H1 (cell line): Measurements from ENCODE around the gene NEDD4L. TPM values are rescaled to one million over a fixed set of nuclear protein-coding genes. Genes with fewer than 3 reads are reported as not detected.

Experiments used
- CTCF ChIA-PET: fragments of 300-600 bp; sonication (Branson Sonifier 250); formaldehyde crosslinking; loops from one replicate; lab custom pipeline; 2021; ENCODE audit not compliant: partially characterized antibody; lab: Charles Lee
- POLR2A ChIA-PET: fragments of 300-600 bp; sonication (Branson Sonifier 250); formaldehyde crosslinking; loops from one replicate; lab custom pipeline; 2021; ENCODE audit warnings: inconsistent platforms; ENCODE audit not compliant: partially characterized antibody; lab: Charles Lee
- DNase-seq, 2 experiments: peaks; one replicate each; pipeline versions ENCODE4 v3.0.0 to v3.0.0-alpha.2; 2010 to 2022; ENCODE audit warnings: low spot score in 2 of 2, low read depth in 1 of 2, mixed read lengths in 1 of 2
- FAIRE-seq: peaks from 2 replicates; lab custom pipeline; 2011; peaks lifted over from hg19 to GRCh38; lab: Jason Lieb, UNC
- H2AFZ ChIP-seq: 2 replicates; pipeline ENCODE4 v1.8.1; 2012; ENCODE audit warnings: low read length, inconsistent platforms
- H2AK5ac ChIP-seq: 2 replicates; pipeline ENCODE4 v1.6.1; 2013; ENCODE audit warnings: low read depth, low read length
- H2BK120ac ChIP-seq: replicated peaks from 2 replicates; pipeline ENCODE3; 2013; ENCODE audit warnings: low read depth, low read length, inconsistent platforms
- H2BK12ac ChIP-seq: 2 replicates; pipeline ENCODE4 v1.6.1; 2013; ENCODE audit warnings: low read depth, low read length
- H2BK15ac ChIP-seq: 2 replicates; pipeline ENCODE4 v1.6.1; 2013; ENCODE audit warnings: low read length
- H2BK20ac ChIP-seq: 2 replicates; pipeline ENCODE4 v1.6.1; 2013; ENCODE audit warnings: low read length
- H2BK5ac ChIP-seq: 2 replicates; pipeline ENCODE4 v1.6.1; 2013; ENCODE audit warnings: low read depth, low read length
- H3K14ac ChIP-seq: 2 replicates; pipeline ENCODE4 v1.6.1; 2013; ENCODE audit warnings: inconsistent platforms; ENCODE audit not compliant: insufficient read length
- H3K18ac ChIP-seq: 2 replicates; pipeline ENCODE4 v1.6.1; 2013; ENCODE audit warnings: low read length; ENCODE audit errors: extremely low read depth
- H3K23ac ChIP-seq: 2 replicates; pipeline ENCODE4 v1.6.1; 2013; ENCODE audit warnings: inconsistent platforms; ENCODE audit not compliant: insufficient read length
- H3K23me2 ChIP-seq: 2 replicates; pipeline ENCODE4 v1.6.1; 2013; ENCODE audit warnings: low read depth, low read length
- H3K27ac ChIP-seq: 2 replicates; pipeline ENCODE4 v1.6.1; 2011; ENCODE audit warnings: low read depth, low read length, inconsistent platforms
- H3K27me3 ChIP-seq, 4 experiments: replicated peaks in 1 of 4; 1 replicate in 1 of 4; 2 replicates in 3 of 4; pipeline versions ENCODE4 v1.6.1 to v1.8.1; 2011 to 2013; ENCODE audit warnings: low read length in 3 of 4, mild to moderate bottlenecking in 3 of 4, inconsistent platforms in 2 of 4, mixed read lengths in 2 of 4, moderate library complexity in 1 of 4; ENCODE audit not compliant: control insufficient read depth in 3 of 4, insufficient read depth in 3 of 4; ENCODE audit errors: extremely low read depth in 1 of 4
- H3K36me3 ChIP-seq, 4 experiments: 2 replicates each; pipeline versions ENCODE4 v1.6.1 to v1.8.1; 2011 to 2013; ENCODE audit warnings: mild to moderate bottlenecking in 4 of 4, low read length in 3 of 4, moderate library complexity in 2 of 4, control low read depth in 1 of 4, inconsistent platforms in 1 of 4; ENCODE audit not compliant: insufficient read depth in 4 of 4, control insufficient read depth in 2 of 4
- H3K4ac ChIP-seq: replicated peaks from 2 replicates; pipeline ENCODE3; 2013; ENCODE audit warnings: low read length, low read depth, mixed read lengths, inconsistent platforms; ENCODE audit not compliant: insufficient read length
- H3K4me1 ChIP-seq, 4 experiments: replicated peaks in 1 of 4; 1 replicate in 1 of 4; 2 replicates in 3 of 4; pipeline versions ENCODE4 v1.6.1 to v1.8.1; 2011 to 2013; ENCODE audit warnings: low read length in 3 of 4, inconsistent platforms in 2 of 4, mixed read lengths in 1 of 4; ENCODE audit not compliant: insufficient read depth in 4 of 4, control insufficient read depth in 3 of 4
- H3K4me2 ChIP-seq, 2 experiments: 2 replicates each; pipeline versions ENCODE4 v1.6.1 to v1.8.1; 2011 to 2013; ENCODE audit warnings: low read depth in 2 of 2, low read length in 2 of 2, control low read depth in 1 of 2, inconsistent platforms in 1 of 2, mild to moderate bottlenecking in 1 of 2; ENCODE audit not compliant: insufficient read depth in 1 of 2
- H3K4me3 ChIP-seq, 4 experiments: fragments of 200-600, 300-600 bp in 1 of 4; sonication (generic), shearing (Covaris generic), sonication (Bioruptor Twin) in 1 of 4; 2 replicates each; pipeline versions ENCODE4 v1.5.1 to v1.8.1; 2011 to 2016; ENCODE audit warnings: low read length in 4 of 4, low read depth in 3 of 4, control low read depth in 2 of 4, inconsistent platforms in 2 of 4, mild to moderate bottlenecking in 2 of 4, mixed read lengths in 1 of 4, moderate library complexity in 1 of 4; ENCODE audit not compliant: insufficient read depth in 2 of 4; ENCODE audit errors: extremely low read depth in 1 of 4
- H3K56ac ChIP-seq: replicated peaks from 2 replicates; pipeline ENCODE3; 2013; ENCODE audit warnings: low read depth, mild to moderate bottlenecking, mixed read lengths, low read length, inconsistent platforms; ENCODE audit not compliant: insufficient read length
- H3K79me1 ChIP-seq: 2 replicates; pipeline ENCODE4 v1.6.1; 2013; ENCODE audit warnings: low read depth, low read length, control low read depth
- H3K79me2 ChIP-seq, 2 experiments: 2 replicates each; pipeline versions ENCODE4 v1.6.1 to v1.8.1; 2012 to 2013; ENCODE audit warnings: low read length in 2 of 2, mild to moderate bottlenecking in 2 of 2, inconsistent platforms in 1 of 2; ENCODE audit not compliant: insufficient read depth in 2 of 2, control insufficient read depth in 1 of 2
- H3K9ac ChIP-seq, 4 experiments: replicated peaks in 1 of 4; 1 replicate in 1 of 4; 2 replicates in 3 of 4; pipeline versions ENCODE4 v1.6.1 to v1.8.1; 2011 to 2013; ENCODE audit warnings: low read depth in 3 of 4, low read length in 3 of 4, control low read depth in 2 of 4, mild to moderate bottlenecking in 2 of 4, moderate library complexity in 2 of 4, inconsistent platforms in 1 of 4; ENCODE audit errors: extremely low read depth in 1 of 4
- H3K9me3 ChIP-seq, 2 experiments: 2 replicates each; pipeline versions ENCODE4 v1.6.1 to v1.8.1; 2012 to 2013; ENCODE audit warnings: mild to moderate bottlenecking in 2 of 2, moderate library complexity in 2 of 2, control low read depth in 1 of 2, inconsistent platforms in 1 of 2, low read depth in 1 of 2, low read length in 1 of 2, mixed read lengths in 1 of 2; ENCODE audit not compliant: insufficient read depth in 2 of 2
- H4K20me1 ChIP-seq, 2 experiments: replicated peaks in 1 of 2; 2 replicates each; pipeline versions ENCODE3 to v1.8.1; 2011 to 2013; ENCODE audit warnings: inconsistent platforms in 2 of 2, low read length in 2 of 2, mild to moderate bottlenecking in 1 of 2; ENCODE audit not compliant: insufficient read depth in 2 of 2, control insufficient read depth in 1 of 2
- H4K5ac ChIP-seq: 2 replicates; pipeline ENCODE4 v1.6.1; 2013; ENCODE audit warnings: low read length, low read depth, mixed read lengths, inconsistent platforms; ENCODE audit not compliant: insufficient read length
- H4K8ac ChIP-seq: 2 replicates; pipeline ENCODE4 v1.8.0; 2013; ENCODE audit warnings: mild to moderate bottlenecking, moderate library complexity, low read length, inconsistent platforms; ENCODE audit not compliant: insufficient read depth; ENCODE audit errors: extremely low read depth
- H4K91ac ChIP-seq: replicated peaks from 2 replicates; pipeline ENCODE3; 2013; ENCODE audit warnings: low read length, mixed read lengths, inconsistent platforms; ENCODE audit not compliant: insufficient read length
- EP300 ChIP-seq, 2 experiments: IDR thresholded peaks; 1 replicate in 1 of 2; 2 replicates in 1 of 2; pipeline ENCODE4 v1.6.1; 2011 to 2012; ENCODE audit warnings: low read depth in 2 of 2, low read length in 2 of 2, mild to moderate bottlenecking in 2 of 2, borderline replicate concordance in 1 of 2, inconsistent platforms in 1 of 2, moderate library complexity in 1 of 2
- GABPA ChIP-seq: IDR thresholded peaks from 2 replicates; pipeline ENCODE4 v1.6.1; 2011; ENCODE audit warnings: mild to moderate bottlenecking, low read length, moderate library complexity, borderline replicate concordance; ENCODE audit not compliant: insufficient read depth
- NRF1 ChIP-seq: IDR thresholded peaks from 2 replicates; pipeline ENCODE4 v1.6.1; 2011; ENCODE audit warnings: mild to moderate bottlenecking, low read depth, low read length, improper control_type of control experiment
- PHF8 ChIP-seq: fragments of 200-600 bp; sonication (generic); conservative IDR thresholded peaks from 2 replicates; pipeline ENCODE4 v1.7.1; 2012; ENCODE audit warnings: low read depth, mild to moderate bottlenecking, inconsistent platforms, low read length, moderate library complexity
- POLR2AphosphoS5 ChIP-seq: IDR thresholded peaks from 2 replicates; pipeline ENCODE4 v1.6.1; 2011; ENCODE audit warnings: low read depth, low read length
- RFX5 ChIP-seq: IDR thresholded peaks from 2 replicates; pipeline ENCODE4 v1.6.1; 2011; ENCODE audit warnings: low read depth, low read length, improper control_type of control experiment, borderline replicate concordance
- WGBS, 2 experiments: shearing (Covaris generic) in 1 of 2; methylation state at CpG; one replicate each; pipeline versions ENCODE4 v1.1.6 to v1.1.7; 2013 to 2015; ENCODE audit warnings: low lambda C conversion rate in 2 of 2, mixed read lengths in 2 of 2, inconsistent platforms in 1 of 2, low coverage in 1 of 2, missing lambda C conversion rate in 1 of 2; ENCODE audit not compliant: insufficient replicate concordance in 2 of 2, insufficient coverage in 1 of 2, insufficient read length in 1 of 2; ENCODE audit errors: extremely low coverage in 1 of 2, missing lambda C conversion rate in 1 of 2; 5-methylcytosine and 5-hydroxymethylcytosine counted together
- polyA plus RNA-seq, 7 experiments: library from polyadenylated mRNA; depleted of rRNA in 3 of 7; stranded (reverse) in 5 of 7; unstranded in 2 of 7; fragments of >200 nt in 5 of 7; fragments of 200-250 nt in 2 of 7; gene quantifications; 1 replicate in 5 of 7; 2 replicates in 1 of 7; 4 replicates in 1 of 7; pipeline versions ENCODE4 v1.2.1 to v1.2.3, GENCODE V29; 2011 to 2013; ENCODE audit warnings: missing spikeins in 2 of 7, mixed read lengths in 2 of 7
- total RNA-seq: library from RNA; stranded (reverse); fragmentation: NEBNext Ultra II Directional; extraction: Animal tissue kit (Norgen Biotek cat#: 25700); gene quantifications from 2 replicates; pipeline ENCODE4 v1.2.1, GENCODE V29; 2021

NEDD4L gene
- total and polyA plus RNA-seq, 2 of the 8 experiments (the other 6 are each of a cell fraction or from before 2014, with no cell fraction given): 37.3 to 69.8 TPM

DNA sequence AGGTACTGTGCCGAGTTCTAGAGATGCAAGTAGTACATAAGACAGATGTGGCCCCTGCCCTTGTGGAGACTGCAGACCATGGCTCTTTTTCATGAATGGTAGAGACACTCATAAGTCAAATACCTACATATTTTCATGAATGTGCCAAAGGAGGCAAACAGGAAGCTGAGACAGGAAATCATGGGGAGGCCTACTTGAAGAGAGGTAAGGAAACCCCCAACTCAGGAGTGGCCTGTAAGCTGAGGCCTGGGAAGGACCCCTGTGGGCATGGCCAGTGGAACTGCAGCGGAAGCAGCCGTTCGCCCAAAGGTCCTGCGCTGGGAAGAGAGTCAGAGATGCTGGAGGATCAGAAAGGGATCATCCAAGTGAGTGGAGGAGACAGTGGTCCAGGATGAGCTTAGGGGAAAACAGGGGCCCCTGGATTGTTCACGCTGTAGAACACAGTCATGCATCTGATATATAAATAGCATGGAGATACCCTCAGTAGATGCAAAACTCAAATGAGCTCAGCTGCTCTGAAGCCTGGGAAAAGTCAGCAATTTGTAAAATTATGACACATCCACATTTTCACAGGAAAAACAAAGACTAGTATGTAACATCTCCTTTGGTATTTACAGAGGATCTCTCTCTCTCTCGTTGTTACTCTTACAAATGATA, 228.9 kb downstream of the NEDD4L start:
- FAIRE-seq: no peak
- CTCF ChIA-PET: interaction anchor here (0.8 to 1.8 kb wide), 6 partner anchors 22 to 174 kb away, joined by 3 to 4 read pairs (median 3); no protein-coding TSS in a partner anchor
- H3K14ac ChIP-seq: no peak overlapping the region
- H2BK120ac ChIP-seq: no peak overlapping the region
- H2BK15ac ChIP-seq: no peak overlapping the region
- H2AFZ ChIP-seq: no peak overlapping the region
- H2BK5ac ChIP-seq: no peak overlapping the region
- H3K23me2 ChIP-seq: no peaks in the 10 kb centered on the region
- H4K5ac ChIP-seq: no peak overlapping the region
- no peak overlapping the region for H2BK12ac ChIP-seq
- H3K4me3 ChIP-seq: no peak overlapping the region
- H3K56ac ChIP-seq: no peak overlapping the region
- H4K91ac ChIP-seq: no peak overlapping the region
- H3K79me2 ChIP-seq: peaks cover 0 to 42% of the 10 kb centered on the region in 2 experiments; a peak in 2 of 4 replicates
- no peak overlapping the region for H2AK5ac ChIP-seq
- H3K27ac ChIP-seq: no peak overlapping the region
- no peaks in the 10 kb centered on the region for H3K9me3 ChIP-seq
- H3K4ac ChIP-seq: no peak overlapping the region
- H3K4me1 ChIP-seq: peaks cover 2 to 14% (median 7%) of the 10 kb centered on the region in 4 experiments
- TF ChIP-seq GABPA: no peak
- TF ChIP-seq RFX5: no peak
- TF ChIP-seq NRF1: no peak
- TF ChIP-seq POLR2AphosphoS5: no peak
- no peak for TF ChIP-seq PHF8
- TF ChIP-seq EP300 (IDR thresholded peaks at IDR 0.05; ENCODE audit: borderline replicate concordance in 1 of 2, low read depth in 2 of 2, low read length in 2 of 2): no peak
- TF ChIP-seq, all 59 proteins: peak for 0
- Histone ChIP-seq H3K79me1 (peaks cover 4% of the 10 kb centered on the region; the same call in 1 of the 2 replicates), H3K36me3 (no peaks in the 10 kb centered on the region), H3K4me2 (no peak overlapping the region), H4K20me1 (peaks cover 0 to 3% of the 10 kb centered on the region in 2 experiments), H3K27me3 (no peaks in the 10 kb centered on the region), H3K18ac (no peak overlapping the region), H4K8ac (no peak overlapping the region), H3K9ac (no peak overlapping the region), H2BK20ac (no peak overlapping the region), H3K23ac (no peak overlapping the region)
- no peak for DNase-seq
- POLR2A ChIA-PET: interaction anchor here (1.3 kb wide), 1 partner anchor 12 kb away, joined by 3 read pairs; no protein-coding TSS in a partner anchor
- WGBS, 2 experiments: 91% methylated on average over 7 of the region's 7 CpGs; no CpG with 5 or more reads in 1 of the 2 experiments
